ENCODE data around the gene SESN1. TPM values are rescaled to one million over a fixed set of nuclear protein-coding genes. Genes with fewer than 3 reads are reported as not detected.

Gene SESN1
- total RNA-seq, 2 experiments from 2014 or later, result 23.1 to 24.5 TPM

GRCh38 chr6:108968325-108969316 lies 126.0 kb downstream of the SESN1 start:
- Mint-ChIP-seq H3K27ac (no peak overlapping the region), H3K4me3 (no peak overlapping the region), H3K9me3 (ENCODE audit: insufficient read depth) (peaks cover 5% of the 10 kb centered on the region), H3K27me3 (ENCODE audit: low read depth) (no peaks in the 10 kb centered on the region), H3K36me3 (ENCODE audit: low read depth) (no peaks in the 10 kb centered on the region), H3K4me1 (ENCODE audit: low read depth) (peaks cover 31% of the 10 kb centered on the region)
- ATAC-seq (no peak), DNase-seq (no peak)
- POLR2A ChIA-PET, result no interaction called here
- CTCF ChIA-PET, result interaction anchor here (0.6 to 1.5 kb wide), 4 partner anchors 9 to 54 kb away, joined by 3 to 5 read pairs (median 4); no protein-coding TSS in a partner anchor

DNA sequence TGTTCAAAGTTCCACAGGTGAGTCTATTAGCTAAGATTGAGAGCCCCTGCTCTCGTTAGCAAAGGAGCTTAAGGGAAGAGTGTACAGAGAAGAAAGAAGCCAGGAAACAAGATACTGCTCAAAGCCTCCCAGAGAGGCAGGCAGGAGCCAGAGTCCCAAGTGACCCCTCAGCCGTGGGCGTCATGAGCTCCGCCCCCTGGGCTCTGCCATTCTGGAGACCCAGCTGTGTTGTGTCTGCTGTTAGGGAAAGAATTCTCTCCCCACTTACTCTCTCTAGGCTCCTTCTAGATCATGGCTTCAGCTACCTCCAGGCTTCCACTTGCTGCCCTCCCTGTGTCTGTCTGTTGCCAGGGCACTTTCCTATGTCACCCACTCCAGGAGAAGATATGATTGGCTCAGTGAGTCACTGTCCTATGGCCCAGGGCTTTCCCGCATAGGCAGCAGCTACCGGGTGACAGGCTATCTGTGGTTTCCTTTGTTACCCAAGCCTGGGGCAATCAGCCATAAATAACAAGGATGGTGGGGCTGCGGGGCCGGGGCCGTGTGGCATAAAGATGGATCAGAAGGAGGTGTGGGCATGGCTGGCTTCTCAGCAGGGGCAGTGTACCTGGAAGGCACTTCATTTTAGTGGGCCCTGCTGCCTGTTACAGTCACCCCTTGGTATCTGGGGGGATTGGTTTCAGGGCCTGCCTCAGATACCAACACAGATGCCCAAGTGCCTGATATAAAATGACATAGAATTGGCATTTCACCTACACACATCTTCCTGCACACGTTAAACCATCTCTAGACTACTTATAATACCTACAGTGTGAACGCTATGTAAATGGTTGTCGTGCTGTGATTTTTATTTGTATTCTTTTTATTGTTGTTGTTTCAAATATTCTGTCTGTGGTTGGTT lies 127.5 kb downstream of the SESN1 start:
- peak overlapping the region; percentile 70 for H3K27ac Mint-ChIP-seq
- H3K4me1 Mint-ChIP-seq (ENCODE audit: low read depth), result peaks cover 29% of the 10 kb centered on the region
- DNase-seq (no peak), ATAC-seq (peak; percentile 51)
- no peak overlapping the region for H3K4me3 Mint-ChIP-seq
- H3K36me3 Mint-ChIP-seq (ENCODE audit: low read depth), result no peaks in the 10 kb centered on the region
- ChIA-PET CTCF (interaction anchor here (2.1 kb wide), 1 partner anchor 106 kb away, joined by 8 read pairs; no protein-coding TSS in a partner anchor), POLR2A (no interaction called here)
- H3K9me3 Mint-ChIP-seq (ENCODE audit: insufficient read depth), result no peaks in the 10 kb centered on the region
- H3K27me3 Mint-ChIP-seq (ENCODE audit: low read depth), result no peaks in the 10 kb centered on the region

GRCh38 chr6:108966251-108966650 lies 128.4 kb downstream of the SESN1 start:
- H3K27me3 Mint-ChIP-seq (ENCODE audit: low read depth), result no peaks in the 10 kb centered on the region
- CTCF ChIA-PET, result interaction anchor here (2.1 kb wide), 1 partner anchor 107 kb away, joined by 8 read pairs; no protein-coding TSS in a partner anchor
- H3K4me3 Mint-ChIP-seq, result no peak overlapping the region
- no peaks in the 10 kb centered on the region for H3K36me3 Mint-ChIP-seq (ENCODE audit: low read depth)
- no peak for DNase-seq
- ATAC-seq, result no peak
- no peak overlapping the region for H3K27ac Mint-ChIP-seq
- no peaks in the 10 kb centered on the region for H3K9me3 Mint-ChIP-seq (ENCODE audit: insufficient read depth)
- POLR2A ChIA-PET, result no interaction called here
- peaks cover 21% of the 10 kb centered on the region for H3K4me1 Mint-ChIP-seq (ENCODE audit: low read depth)

DNA sequence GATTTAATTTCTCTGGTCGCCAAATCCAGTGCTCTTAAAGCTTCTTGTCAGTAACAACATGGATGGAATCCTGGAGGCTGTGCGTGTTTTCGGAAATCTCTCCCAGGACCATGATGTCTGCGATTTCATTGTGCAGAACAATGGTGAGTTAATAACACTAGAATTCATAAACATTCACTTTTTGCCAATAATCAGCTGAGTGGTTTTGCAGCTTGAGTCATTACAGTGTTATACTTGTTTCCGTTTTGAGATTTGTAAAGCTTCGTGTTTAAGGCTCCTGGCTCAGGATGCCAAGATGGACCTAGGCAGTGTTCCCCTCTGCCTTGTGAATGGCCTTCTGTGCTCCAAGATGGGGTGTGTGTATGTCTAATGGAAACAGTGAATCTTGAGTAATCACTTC lies 132.7 kb downstream of the SESN1 start:
- ChIA-PET CTCF (interaction anchor here (0.6 kb wide), 1 partner anchor 30 kb away, joined by 3 read pairs; no protein-coding TSS in a partner anchor), POLR2A (no interaction called here)
- DNase-seq, result no peak
- no peaks in the 10 kb centered on the region for H3K27me3 Mint-ChIP-seq (ENCODE audit: low read depth)
- H3K4me3 Mint-ChIP-seq, result no peak overlapping the region
- H3K27ac Mint-ChIP-seq, result no peak overlapping the region
- no peaks in the 10 kb centered on the region for H3K9me3 Mint-ChIP-seq (ENCODE audit: insufficient read depth)
- no peaks in the 10 kb centered on the region for H3K36me3 Mint-ChIP-seq (ENCODE audit: low read depth)
- no peak for ATAC-seq
- peaks cover 36% of the 10 kb centered on the region for H3K4me1 Mint-ChIP-seq (ENCODE audit: low read depth)

DNA sequence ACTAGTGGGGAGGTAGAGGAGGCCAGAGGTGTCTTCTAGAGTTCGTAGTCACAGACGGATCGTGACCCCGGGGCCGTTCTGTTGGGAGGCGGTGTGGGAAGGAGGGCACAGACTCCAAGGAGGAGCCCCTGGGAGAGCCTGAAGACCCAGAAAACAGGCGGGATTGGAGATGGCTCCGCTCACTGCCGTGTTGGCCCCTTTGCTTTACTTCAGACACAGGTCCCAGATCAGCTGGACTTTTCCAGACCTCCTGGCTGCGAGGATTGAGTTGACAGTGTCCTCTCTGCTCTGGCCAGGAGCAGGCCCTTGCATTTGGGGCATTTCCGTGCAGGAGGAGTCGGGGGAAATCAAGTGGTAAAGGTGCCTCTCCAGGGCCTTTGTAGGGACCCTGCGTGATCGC lies 133.6 kb downstream of the SESN1 start:
- no peak overlapping the region for H3K4me3 Mint-ChIP-seq
- no peaks in the 10 kb centered on the region for H3K36me3 Mint-ChIP-seq (ENCODE audit: low read depth)
- ChIA-PET CTCF (no interaction called here), POLR2A (no interaction called here)
- DNase-seq (no peak), ATAC-seq (no peak)
- no peaks in the 10 kb centered on the region for H3K9me3 Mint-ChIP-seq (ENCODE audit: insufficient read depth)
- no peak overlapping the region for H3K27ac Mint-ChIP-seq
- peaks cover 27% of the 10 kb centered on the region for H3K4me1 Mint-ChIP-seq (ENCODE audit: low read depth)
- H3K27me3 Mint-ChIP-seq (ENCODE audit: low read depth), result no peaks in the 10 kb centered on the region

- POLR2A ChIA-PET, result no interaction called here
- H3K4me1 Mint-ChIP-seq (ENCODE audit: low read depth), result peaks cover 30% of the 10 kb centered on the region
- CTCF ChIA-PET, result interaction anchor here (0.8 to 1.7 kb wide), 2 partner anchors 8 to 28 kb away, joined by 3 to 4 read pairs; no protein-coding TSS in a partner anchor
- no peaks in the 10 kb centered on the region for H3K36me3 Mint-ChIP-seq (ENCODE audit: low read depth)
- DNase-seq, result no peak
- H3K27ac Mint-ChIP-seq, result no peak overlapping the region
- H3K27me3 Mint-ChIP-seq (ENCODE audit: low read depth), result no peaks in the 10 kb centered on the region
- no peak overlapping the region for H3K4me3 Mint-ChIP-seq
- no peak for ATAC-seq
- H3K9me3 Mint-ChIP-seq (ENCODE audit: insufficient read depth), result no peaks in the 10 kb centered on the region
Observed at GRCh38 chr6:108960601-108961000, 134.0 kb downstream of the SESN1 start.

DNA sequence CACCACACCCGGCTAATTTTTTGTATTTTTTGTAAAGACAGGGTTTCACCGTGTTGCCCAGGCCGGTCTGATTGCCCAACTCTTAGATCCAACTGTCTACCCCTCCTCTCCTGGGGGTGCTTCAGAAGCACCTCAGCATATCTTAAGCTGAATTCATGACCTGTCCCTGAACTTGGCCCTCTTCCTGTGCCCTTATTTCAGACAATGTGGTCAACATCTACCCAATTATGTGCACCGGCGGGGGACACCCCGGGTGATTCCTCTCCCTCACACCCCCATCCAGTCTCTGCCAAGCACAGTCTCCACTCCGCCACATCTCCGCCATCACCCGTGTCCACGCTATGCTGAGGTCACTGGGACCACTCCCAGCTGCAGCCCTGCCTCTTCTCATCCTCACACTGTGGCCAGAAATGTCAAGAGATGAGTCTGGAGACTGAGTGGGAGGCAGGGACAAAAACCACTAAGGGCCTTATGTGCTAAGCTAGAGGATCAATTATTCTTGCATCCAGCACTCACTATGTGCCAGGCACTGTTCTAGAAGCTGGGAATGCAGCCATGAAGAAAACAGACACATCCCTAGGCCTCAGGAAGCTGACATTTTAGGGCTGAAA lies 134.6 kb downstream of the SESN1 start:
- Mint-ChIP-seq H3K27ac (no peak overlapping the region), H3K4me3 (no peak overlapping the region), H3K4me1 (ENCODE audit: low read depth) (peaks cover 35% of the 10 kb centered on the region), H3K9me3 (ENCODE audit: insufficient read depth) (no peaks in the 10 kb centered on the region), H3K36me3 (ENCODE audit: low read depth) (no peaks in the 10 kb centered on the region), H3K27me3 (ENCODE audit: low read depth) (no peaks in the 10 kb centered on the region)
- DNase-seq, result no peak
- ChIA-PET POLR2A (no interaction called here), CTCF (interaction anchor here (0.8 to 1.7 kb wide), 2 partner anchors 9 to 27 kb away, joined by 3 to 4 read pairs; no protein-coding TSS in a partner anchor)
- ATAC-seq, result no peak

- Mint-ChIP-seq H3K36me3 (ENCODE audit: low read depth) (no peaks in the 10 kb centered on the region), H3K27ac (peak overlapping the region; percentile 19), H3K4me3 (no peak overlapping the region), H3K4me1 (ENCODE audit: low read depth) (peaks cover 40% of the 10 kb centered on the region), H3K27me3 (ENCODE audit: low read depth) (no peaks in the 10 kb centered on the region), H3K9me3 (ENCODE audit: insufficient read depth) (no peaks in the 10 kb centered on the region)
- POLR2A ChIA-PET, result interaction anchor here (0.6 to 1.0 kb wide), 2 partner anchors 15 to 35 kb away, joined by 3 to 4 read pairs; no protein-coding TSS in a partner anchor
- ATAC-seq (no peak), DNase-seq (no peak)
- CTCF ChIA-PET, result interaction anchor here (1.0 to 1.7 kb wide), 4 partner anchors 10 to 40 kb away, joined by 3 to 5 read pairs (median 4); no protein-coding TSS in a partner anchor
Observed at GRCh38 chr6:108958900-108959770, 135.5 kb downstream of the SESN1 start.

GRCh38 chr6:108957221-108957620 lies 137.4 kb downstream of the SESN1 start:
- H3K9me3 Mint-ChIP-seq (ENCODE audit: insufficient read depth), result no peaks in the 10 kb centered on the region
- no peaks in the 10 kb centered on the region for H3K27me3 Mint-ChIP-seq (ENCODE audit: low read depth)
- peak overlapping the region; percentile 58 for H3K27ac Mint-ChIP-seq
- CTCF ChIA-PET, result no interaction called here
- ATAC-seq (no peak), DNase-seq (no peak)
- no peak overlapping the region for H3K4me3 Mint-ChIP-seq
- POLR2A ChIA-PET, result no interaction called here
- H3K36me3 Mint-ChIP-seq (ENCODE audit: low read depth), result no peaks in the 10 kb centered on the region
- H3K4me1 Mint-ChIP-seq (ENCODE audit: low read depth), result peaks cover 40% of the 10 kb centered on the region

GRCh38 chr6:108955329-108955949 lies 139.2 kb downstream of the SESN1 start:
- H3K4me3 Mint-ChIP-seq, result no peak overlapping the region
- H3K9me3 Mint-ChIP-seq (ENCODE audit: insufficient read depth), result no peaks in the 10 kb centered on the region

More at GRCh38 chr6:108955329-108955949, 139.2 kb downstream of the SESN1 start:
- peaks cover 39% of the 10 kb centered on the region for H3K4me1 Mint-ChIP-seq (ENCODE audit: low read depth)
- CTCF ChIA-PET, result interaction anchor here (1.1 to 2.2 kb wide), 5 partner anchors 9 to 103 kb away, joined by 3 to 5 read pairs (median 3); no protein-coding TSS in a partner anchor
- ATAC-seq, result no peak
- no peak for DNase-seq
- H3K27ac Mint-ChIP-seq, result peak overlapping the region; percentile 28
- POLR2A ChIA-PET, result interaction anchor here (0.7 to 1.2 kb wide), 2 partner anchors 12 to 139 kb away, joined by 3 to 4 read pairs; partner anchors contain the start of gene SESN1
- no peaks in the 10 kb centered on the region for H3K27me3 Mint-ChIP-seq (ENCODE audit: low read depth)
- no peaks in the 10 kb centered on the region for H3K36me3 Mint-ChIP-seq (ENCODE audit: low read depth)
